ENCODE data around the gene EXOC3.

DNA sequence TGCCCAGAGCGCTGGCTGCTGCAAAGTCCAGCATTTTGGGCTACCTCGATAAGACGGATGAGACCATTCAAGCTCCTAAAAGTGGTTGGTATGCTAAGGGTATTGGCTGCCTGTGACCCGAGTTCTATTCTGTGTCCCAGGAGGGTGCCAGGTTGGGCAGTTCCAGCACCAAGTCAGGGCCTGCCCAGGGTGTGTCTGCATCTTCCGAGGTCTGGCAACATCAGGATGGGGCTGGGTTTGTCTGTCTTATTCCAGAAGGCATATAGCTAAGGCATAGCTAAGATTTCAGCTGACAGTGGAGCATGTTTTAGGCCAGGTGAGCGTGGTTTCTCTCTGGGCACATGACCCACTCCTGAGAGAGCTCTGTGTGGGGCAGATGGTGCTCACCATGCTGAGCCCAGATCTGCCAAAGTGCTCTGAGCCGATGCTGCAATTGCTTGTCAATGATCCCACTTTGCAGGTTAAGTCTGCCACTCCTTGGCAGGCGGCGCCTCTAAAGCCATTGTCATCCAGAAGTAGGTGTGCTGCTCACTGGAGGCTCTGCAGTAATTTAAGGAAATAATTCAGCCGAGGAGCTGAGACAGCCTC lies 73.5 kb downstream of the EXOC3 start:
- no peak for TF ChIP-seq EZH2phosphoT487 (IDR thresholded peaks at IDR 0.05)
- TF ChIP-seq, protein P1, sequence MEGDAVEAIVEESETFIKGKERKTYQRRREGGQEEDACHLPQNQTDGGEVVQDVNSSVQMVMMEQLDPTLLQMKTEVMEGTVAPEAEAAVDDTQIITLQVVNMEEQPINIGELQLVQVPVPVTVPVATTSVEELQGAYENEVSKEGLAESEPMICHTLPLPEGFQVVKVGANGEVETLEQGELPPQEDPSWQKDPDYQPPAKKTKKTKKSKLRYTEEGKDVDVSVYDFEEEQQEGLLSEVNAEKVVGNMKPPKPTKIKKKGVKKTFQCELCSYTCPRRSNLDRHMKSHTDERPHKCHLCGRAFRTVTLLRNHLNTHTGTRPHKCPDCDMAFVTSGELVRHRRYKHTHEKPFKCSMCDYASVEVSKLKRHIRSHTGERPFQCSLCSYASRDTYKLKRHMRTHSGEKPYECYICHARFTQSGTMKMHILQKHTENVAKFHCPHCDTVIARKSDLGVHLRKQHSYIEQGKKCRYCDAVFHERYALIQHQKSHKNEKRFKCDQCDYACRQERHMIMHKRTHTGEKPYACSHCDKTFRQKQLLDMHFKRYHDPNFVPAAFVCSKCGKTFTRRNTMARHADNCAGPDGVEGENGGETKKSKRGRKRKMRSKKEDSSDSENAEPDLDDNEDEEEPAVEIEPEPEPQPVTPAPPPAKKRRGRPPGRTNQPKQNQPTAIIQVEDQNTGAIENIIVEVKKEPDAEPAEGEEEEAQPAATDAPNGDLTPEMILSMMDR (IDR thresholded peaks at IDR 0.05): no peak

All from neural progenitor cell (in vitro differentiated cells).